PFSK-1 (cell line): ENCODE measurements around the gene ARSH.

ENCODE experiments used
- FOXP2 ChIP-seq: optimal IDR thresholded peaks from 2 replicates; pipeline ENCODE3; 2011; ENCODE audit warnings: borderline replicate concordance, control low read depth, inconsistent platforms; ENCODE audit not compliant: insufficient read depth; ENCODE audit errors: extremely low read length, extremely low read depth
- POLR2AphosphoS5 ChIP-seq: IDR thresholded peaks from 2 replicates; pipeline ENCODE4 v1.6.1; 2012; ENCODE audit warnings: low read depth, mild to moderate bottlenecking, control low read depth, low read length, moderate library complexity
- REST ChIP-seq, 2 experiments: IDR thresholded peaks; 2 replicates each; pipeline versions ENCODE4 v1.6.1 to v1.8.0; 2011 to 2012; ENCODE audit warnings: low read depth in 2 of 2, low read length in 2 of 2, control low read depth in 1 of 2, inconsistent platforms in 1 of 2, mild to moderate bottlenecking in 1 of 2, moderate library complexity in 1 of 2; ENCODE audit not compliant: insufficient read depth in 1 of 2
- SIN3A ChIP-seq: IDR thresholded peaks from 2 replicates; pipeline ENCODE4 v1.6.1; 2012; ENCODE audit warnings: mild to moderate bottlenecking, low read length, moderate library complexity, borderline replicate concordance; ENCODE audit not compliant: insufficient read depth
- TAF1 ChIP-seq: IDR thresholded peaks from 2 replicates; pipeline ENCODE4 v1.6.1; 2012; ENCODE audit warnings: low read length, control low read depth, borderline replicate concordance; ENCODE audit not compliant: insufficient read depth

ARSH gene

DNA sequence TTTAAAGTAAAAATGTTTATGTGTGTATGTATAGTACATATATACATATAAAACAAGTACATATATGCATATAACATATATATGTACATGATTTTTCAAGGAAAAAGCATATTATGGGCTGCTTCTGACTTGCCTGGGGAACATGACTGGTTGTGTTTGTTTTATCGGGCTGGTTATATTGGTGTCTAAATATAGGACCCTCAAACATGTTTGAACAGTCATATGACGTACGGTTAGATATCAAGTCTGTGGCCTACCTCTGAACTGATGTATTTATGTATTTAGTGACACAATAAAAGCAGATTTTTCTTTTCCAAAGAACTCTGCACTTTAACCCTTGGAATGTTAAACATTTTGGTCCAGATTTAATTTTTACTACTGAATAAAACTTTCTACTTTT is 39.3 kb upstream of the ARSH start:
- TF ChIP-seq SIN3A (no peak), TAF1 (no peak), FOXP2 (no peak), POLR2AphosphoS5 (no peak)

GRCh38 chrX:2967584-2967983 is 38.8 kb upstream of the ARSH start:
- TF ChIP-seq TAF1, result no peak
- no peak for TF ChIP-seq REST (IDR thresholded peaks at IDR 0.05; ENCODE audit: insufficient read depth in 1 of 2, low read depth in 2 of 2, low read length in 2 of 2)
- TF ChIP-seq POLR2AphosphoS5, result no peak
- TF ChIP-seq SIN3A, result no peak
- no peak for TF ChIP-seq FOXP2

DNA sequence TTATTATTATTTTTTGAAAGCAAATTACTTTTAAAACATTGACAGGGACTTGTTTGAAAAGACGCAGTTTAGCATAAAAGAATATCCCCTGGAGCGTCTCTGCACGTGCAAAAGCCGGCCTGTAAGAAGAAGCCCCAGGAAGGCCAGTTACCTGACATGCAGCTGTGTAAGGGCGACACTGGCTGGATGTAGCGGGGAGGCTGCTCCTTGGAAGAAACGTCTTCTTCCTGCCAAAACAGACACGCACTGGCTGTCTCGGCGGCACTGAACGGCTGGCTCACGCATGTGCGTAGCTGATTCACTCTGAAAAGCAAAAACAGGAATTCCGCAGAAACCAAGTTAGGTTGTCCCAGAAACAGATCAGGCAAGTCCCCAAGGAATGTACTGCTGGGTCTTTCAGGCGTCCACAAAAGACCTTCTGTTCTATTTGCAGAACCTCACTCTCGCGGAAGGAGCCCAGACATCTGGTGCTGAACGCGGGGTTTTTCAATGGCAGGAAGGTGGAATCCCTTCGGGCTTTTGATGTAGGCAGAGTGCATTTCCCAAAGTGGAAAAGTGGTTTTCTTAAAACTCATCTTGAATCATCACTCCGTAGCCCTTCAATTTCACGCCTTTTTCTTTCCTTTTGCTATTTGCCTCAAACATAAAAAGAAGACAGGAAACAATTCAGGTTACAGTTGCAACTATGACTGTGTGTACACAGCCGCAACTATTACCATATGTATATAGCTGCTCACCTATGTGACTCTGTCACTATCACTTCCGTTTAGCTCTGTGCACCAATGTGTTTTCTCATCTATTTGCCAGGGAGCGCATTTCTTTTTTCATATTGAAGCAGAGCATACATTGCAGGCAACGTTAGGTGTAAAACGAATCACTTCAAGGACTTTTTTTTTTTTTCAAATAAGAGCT is 38.1 kb upstream of the ARSH start:
- TF ChIP-seq SIN3A, result no peak
- no peak for TF ChIP-seq REST (IDR thresholded peaks at IDR 0.05; ENCODE audit: insufficient read depth in 1 of 2, low read depth in 2 of 2, low read length in 2 of 2)
- no peak for TF ChIP-seq FOXP2

DNA sequence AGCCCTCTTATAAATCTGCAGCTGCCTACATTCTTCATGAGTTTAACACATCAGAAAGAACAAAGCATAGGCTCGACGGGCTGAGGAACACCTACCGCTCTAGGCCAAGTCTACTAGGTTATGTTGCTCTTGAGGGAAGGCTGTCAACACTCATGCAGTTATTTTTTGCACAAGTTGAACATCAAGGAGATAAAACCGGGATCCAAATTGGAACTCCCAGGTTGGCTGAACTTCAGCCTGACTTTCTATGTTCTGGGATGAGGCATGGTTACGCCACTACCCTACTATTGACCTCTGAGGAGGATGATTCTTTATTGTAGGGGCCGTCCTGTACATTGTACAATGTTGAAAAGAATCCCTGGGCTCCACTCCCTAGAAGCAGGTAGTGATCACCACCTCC is 37.3 kb upstream of the ARSH start:
- no peak for TF ChIP-seq TAF1
- no peak for TF ChIP-seq FOXP2
- no peak for TF ChIP-seq POLR2AphosphoS5
- TF ChIP-seq REST (IDR thresholded peaks at IDR 0.05; ENCODE audit: insufficient read depth in 1 of 2, low read depth in 2 of 2, low read length in 2 of 2), result no peak

DNA sequence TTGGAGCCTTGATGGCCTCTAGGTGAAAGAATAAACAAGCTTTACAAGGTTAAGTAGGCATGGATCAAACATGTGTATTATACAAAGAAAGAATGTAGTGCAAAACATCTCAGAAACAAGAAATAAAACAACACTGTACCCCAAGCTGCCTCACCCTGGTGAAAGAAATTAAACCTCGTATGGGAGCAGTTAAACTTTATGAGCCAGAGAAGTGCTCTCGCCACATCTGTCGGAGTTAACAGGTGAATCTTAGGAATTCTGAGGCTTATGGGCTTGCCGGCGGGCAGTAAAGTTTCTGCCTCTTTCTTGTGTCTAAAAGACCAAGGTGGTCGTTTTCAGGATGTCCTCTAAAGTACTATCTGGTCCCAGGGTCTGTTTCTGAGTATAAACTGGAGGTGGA is 34.0 kb upstream of the ARSH start:
- no peak for TF ChIP-seq FOXP2
- no peak for TF ChIP-seq TAF1
- TF ChIP-seq REST (IDR thresholded peaks at IDR 0.05; ENCODE audit: insufficient read depth in 1 of 2, low read depth in 2 of 2, low read length in 2 of 2), result no peak
